ENCODE data around the gene PJA2. TPM values are rescaled to one million over a fixed set of nuclear protein-coding genes. Genes with fewer than 3 reads are reported as not detected.

The PJA2 gene
- total and polyA plus RNA-seq, 2 donors (not counting 3 experiments of a cell fraction or from before 2014, with no cell fraction given): 24.4 to 64.9 TPM

GRCh38 chr5:109318455-109319108 is 91.2 kb downstream of the PJA2 start:
- Histone ChIP-seq H3K9me3 (replicated peaks; ENCODE audit: control insufficient read depth, insufficient read depth, low read length) (no peaks in the 10 kb centered on the region), H4K20me1 (replicated peaks; ENCODE audit: control insufficient read depth, extremely low read depth, insufficient read depth, low read length) (no peaks in the 10 kb centered on the region), H3K9ac (replicated peaks; ENCODE audit: extremely low read depth, insufficient read depth, low read length) (no peak overlapping the region), H3K27me3 (ENCODE audit: control insufficient read depth in 2 of 2, insufficient read depth in 2 of 2, low read length in 2 of 2) (no peaks in the 10 kb centered on the region), H3K27ac (ENCODE audit: insufficient read depth, low read depth, low read length) (no peak overlapping the region), H2AFZ (ENCODE audit: low read depth, low read length) (no peak overlapping the region), H3K4me3 (replicated peaks in 1 of 3; ENCODE audit: insufficient read depth in 1 of 3, low read depth in 1 of 3, low read length in 3 of 3) (no peak overlapping the region), H3K36me3 (ENCODE audit: control insufficient read depth in 2 of 2, extremely low read depth in 1 of 2, insufficient read depth in 2 of 2, low read length in 2 of 2) (no peaks in the 10 kb centered on the region), H3K4me2 (ENCODE audit: insufficient read depth, low read length) (no peak overlapping the region), H3K9me1 (replicated peaks; ENCODE audit: control insufficient read depth, extremely low read depth, insufficient read depth, low read length) (no peaks in the 10 kb centered on the region), H3K79me2 (ENCODE audit: control insufficient read depth, insufficient read depth, low read length) (no peaks in the 10 kb centered on the region), H3K4me1 (ENCODE audit: control insufficient read depth, extremely low read depth, insufficient read depth, low read length) (no peaks in the 10 kb centered on the region)
- no TSS peak for BruUV-seq (replicated peaks)
- no peak for FAIRE-seq
- CTCF ChIA-PET: no interaction called here
- POLR2A ChIA-PET: no interaction called here
- dilution Hi-C loops (cut with MboI; ENCODE audit: extremely low pct_ligation_motif_present, low sequenced_read_pairs) (no loop called here), intact Hi-C loops (cut with micrococcal nuclease) (no loop called here)
- no peak for DNase-seq (ENCODE audit: low read depth, low spot score)
- TF ChIP-seq FOS (IDR thresholded peaks at IDR 0.05; ENCODE audit: borderline replicate concordance, insufficient read depth, low read length) (no peak), GATA2 (IDR thresholded peaks at IDR 0.05; ENCODE audit: insufficient read depth, insufficient read length, low read depth, low read length) (no peak), MYC (IDR thresholded peaks at IDR 0.05; ENCODE audit: low read depth, low read length) (no peak), EZH2 (IDR thresholded peaks at IDR 0.05; ENCODE audit: borderline replicate concordance, low read depth, low read length, severe bottlenecking) (no peak), JUN (IDR thresholded peaks at IDR 0.05; ENCODE audit: borderline replicate concordance, insufficient read depth, insufficient read length, low read depth) (no peak), POLR2A (IDR thresholded peaks at IDR 0.05; ENCODE audit: low read depth, low read length) (no peak), POLR2AphosphoS5 (IDR thresholded peaks at IDR 0.05; ENCODE audit: insufficient read depth, low read depth, low read length) (no peak)
- TF ChIP-seq, protein P1, sequence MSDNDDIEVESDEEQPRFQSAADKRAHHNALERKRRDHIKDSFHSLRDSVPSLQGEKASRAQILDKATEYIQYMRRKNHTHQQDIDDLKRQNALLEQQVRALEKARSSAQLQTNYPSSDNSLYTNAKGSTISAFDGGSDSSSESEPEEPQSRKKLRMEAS (IDR thresholded peaks at IDR 0.05; ENCODE audit: insufficient read depth, insufficient read length): no peak
- TF ChIP-seq, protein P2, sequence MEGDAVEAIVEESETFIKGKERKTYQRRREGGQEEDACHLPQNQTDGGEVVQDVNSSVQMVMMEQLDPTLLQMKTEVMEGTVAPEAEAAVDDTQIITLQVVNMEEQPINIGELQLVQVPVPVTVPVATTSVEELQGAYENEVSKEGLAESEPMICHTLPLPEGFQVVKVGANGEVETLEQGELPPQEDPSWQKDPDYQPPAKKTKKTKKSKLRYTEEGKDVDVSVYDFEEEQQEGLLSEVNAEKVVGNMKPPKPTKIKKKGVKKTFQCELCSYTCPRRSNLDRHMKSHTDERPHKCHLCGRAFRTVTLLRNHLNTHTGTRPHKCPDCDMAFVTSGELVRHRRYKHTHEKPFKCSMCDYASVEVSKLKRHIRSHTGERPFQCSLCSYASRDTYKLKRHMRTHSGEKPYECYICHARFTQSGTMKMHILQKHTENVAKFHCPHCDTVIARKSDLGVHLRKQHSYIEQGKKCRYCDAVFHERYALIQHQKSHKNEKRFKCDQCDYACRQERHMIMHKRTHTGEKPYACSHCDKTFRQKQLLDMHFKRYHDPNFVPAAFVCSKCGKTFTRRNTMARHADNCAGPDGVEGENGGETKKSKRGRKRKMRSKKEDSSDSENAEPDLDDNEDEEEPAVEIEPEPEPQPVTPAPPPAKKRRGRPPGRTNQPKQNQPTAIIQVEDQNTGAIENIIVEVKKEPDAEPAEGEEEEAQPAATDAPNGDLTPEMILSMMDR (IDR thresholded peaks at IDR 0.05; ENCODE audit: extremely low read depth in 1 of 2, insufficient read depth in 1 of 2, low read depth in 1 of 2, low read length in 2 of 2): no peak

Data from endothelial cell of umbilical vein (primary cell).